Inferior parietal cortex (tissue), 1 donor: ENCODE data around the gene IKZF3.
"Not testable (repeated sequence)": the region's sequence is repeated elsewhere in the genome, so short reads cannot be mapped to it uniquely, and the experiment has no call there.

Experiments
- DNase-seq: peaks from one replicate; pipeline ENCODE4 v3.0.0-alpha.2; 2016; ENCODE audit errors: extremely low spot score

The IKZF3 gene

GRCh38 chr17:39863918-39864746 lies at the start of gene IKZF3:
Gene IKZF3, minus strand, starts transcription at chr17:39864312. Its CDS starts 186 bp downstream, at chr17:39864126.
- no peak for DNase-seq

DNA sequence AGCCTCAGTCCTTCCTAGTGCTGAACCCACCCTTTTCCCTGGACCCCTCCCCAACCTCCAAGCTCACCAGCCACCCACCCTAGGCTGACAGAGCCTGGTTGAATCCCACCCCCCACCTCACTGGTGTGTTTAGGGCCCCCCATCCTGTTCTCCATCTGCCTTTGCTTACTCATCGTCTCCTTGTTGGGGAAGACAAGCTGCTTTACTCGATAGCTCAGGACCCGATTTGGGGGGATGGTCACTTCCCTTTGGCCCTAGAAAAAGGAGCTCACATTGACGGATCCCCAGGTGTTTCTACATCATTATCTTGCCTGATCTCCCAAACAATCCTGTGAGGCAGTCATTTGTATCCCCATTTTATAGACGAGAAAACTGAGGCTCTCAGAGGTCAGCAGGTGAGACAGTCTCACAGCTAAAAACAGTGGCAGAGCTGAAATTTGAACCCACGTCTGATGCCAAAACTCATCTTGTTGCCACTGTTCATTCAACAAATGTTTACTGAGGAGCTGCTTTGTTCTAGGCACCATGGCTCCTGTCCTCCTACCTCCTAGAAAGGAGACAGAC lies 44.8 kb upstream of the IKZF3 start:
- no peak for DNase-seq

- DNase-seq: no peak
Observed at GRCh38 chr17:39904990-39905288, 40.8 kb upstream of the IKZF3 start.

DNA sequence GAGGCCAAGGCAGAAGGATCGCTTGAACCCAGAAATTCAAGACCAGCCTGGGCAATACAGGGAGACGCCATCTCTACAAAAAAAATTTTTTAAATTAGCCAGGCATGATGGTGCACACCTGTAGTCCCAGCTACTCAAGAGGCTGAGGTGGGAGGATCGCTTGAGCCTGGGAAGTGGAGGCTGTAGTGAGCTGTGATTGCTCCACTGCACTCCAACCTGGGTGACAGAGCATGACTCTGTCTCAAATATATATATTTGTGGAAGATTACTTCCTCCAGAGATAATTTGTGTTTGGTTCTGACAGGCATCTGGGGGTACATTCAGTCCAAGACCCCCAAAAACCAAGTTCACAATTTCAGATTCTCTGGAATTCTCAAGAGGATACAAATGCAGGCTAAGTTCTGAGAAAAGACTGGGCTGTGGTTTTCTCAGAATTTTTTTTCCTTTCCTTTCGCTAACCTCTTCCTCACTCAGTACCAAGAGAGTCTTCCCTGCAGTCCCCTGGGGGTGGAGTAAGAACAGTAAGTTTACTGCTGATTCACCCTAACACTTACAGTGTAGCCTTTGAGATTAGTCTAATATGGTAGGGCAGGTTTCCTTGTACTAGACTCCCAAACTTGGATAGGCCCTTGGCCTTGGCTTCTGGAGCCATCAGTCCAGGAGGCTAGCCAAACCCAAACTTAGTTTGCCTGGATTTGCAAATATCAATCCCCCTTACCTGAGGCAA lies 39.2 kb upstream of the IKZF3 start:
- DNase-seq: no peak

- DNase-seq: not testable (repeated sequence)
Observed at GRCh38 chr17:39902027-39902426, 37.9 kb upstream of the IKZF3 start.

DNA sequence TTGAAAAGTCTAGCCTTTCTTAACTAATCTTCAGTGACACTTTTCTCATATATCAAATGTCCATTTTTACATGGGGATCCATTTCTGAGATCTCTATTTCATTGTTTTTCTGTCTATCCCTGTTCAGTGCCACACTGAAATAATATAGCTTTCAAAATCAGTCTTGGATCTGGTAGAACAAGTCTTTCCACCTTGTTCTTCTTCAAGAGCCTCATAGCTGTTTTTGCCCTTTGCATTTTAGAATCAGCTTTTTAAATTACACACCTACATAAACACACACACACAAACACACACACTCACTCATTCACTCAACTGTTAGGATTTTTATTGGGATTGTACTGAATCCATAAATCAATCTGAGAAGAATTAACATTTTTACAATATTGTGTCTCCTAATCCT lies 35.1 kb upstream of the IKZF3 start:
- DNase-seq: no peak

DNA sequence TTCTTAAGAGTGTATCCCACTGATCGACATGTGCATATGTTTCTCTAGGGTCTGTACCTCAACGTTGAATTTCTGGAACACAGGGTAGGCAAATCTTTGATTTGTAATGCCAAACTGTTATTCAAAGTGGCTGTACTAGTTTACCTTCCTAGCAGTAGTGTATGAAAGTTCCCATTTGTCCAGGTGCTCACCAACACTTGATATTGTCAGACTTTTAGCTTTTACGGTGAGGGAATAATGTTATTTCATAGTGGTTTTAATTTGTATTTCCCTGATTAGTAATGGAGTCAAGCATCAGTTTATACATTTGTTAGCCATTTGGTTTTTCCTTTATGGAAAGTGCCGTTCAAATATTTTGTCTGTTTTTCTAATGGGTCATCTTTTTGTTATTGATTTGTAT lies 34.0 kb upstream of the IKZF3 start:
- no peak for DNase-seq

DNA sequence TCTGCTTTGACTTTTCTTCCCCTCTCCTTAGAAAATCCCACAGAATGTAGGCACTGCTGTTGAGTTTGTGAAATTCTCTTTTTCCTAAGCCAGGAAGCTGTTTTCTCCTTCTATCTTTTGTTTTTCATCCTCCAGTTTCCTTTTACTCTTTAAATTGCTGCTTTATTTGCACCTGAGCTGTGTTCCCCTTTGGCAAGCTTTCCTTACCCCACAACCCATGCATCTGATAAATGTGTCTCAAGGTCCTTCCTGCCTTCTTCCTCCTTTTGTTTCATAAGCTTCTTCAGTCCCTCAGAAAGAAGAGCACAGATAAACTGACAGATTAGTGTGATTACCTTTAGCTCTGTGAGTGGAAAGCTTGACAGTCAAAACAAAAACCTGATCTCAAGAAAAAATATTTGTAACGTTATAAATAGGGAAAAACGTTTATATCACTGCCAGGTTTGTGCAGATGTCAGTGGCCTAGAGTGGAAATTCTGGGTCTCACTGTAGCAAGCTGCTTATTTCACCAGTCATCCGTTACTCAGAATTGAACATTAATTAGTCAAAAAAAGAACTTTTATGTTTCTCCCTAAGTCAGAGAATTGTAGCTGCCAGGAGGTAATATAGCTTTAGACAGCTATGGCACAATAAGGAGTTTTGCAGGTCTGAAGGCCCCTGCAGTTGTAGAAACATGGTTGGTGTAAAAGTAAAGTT lies 30.7 kb upstream of the IKZF3 start:
- DNase-seq: no peak

- DNase-seq: no peak
Observed at GRCh38 chr17:39889200-39889599, 25.1 kb upstream of the IKZF3 start.

DNA sequence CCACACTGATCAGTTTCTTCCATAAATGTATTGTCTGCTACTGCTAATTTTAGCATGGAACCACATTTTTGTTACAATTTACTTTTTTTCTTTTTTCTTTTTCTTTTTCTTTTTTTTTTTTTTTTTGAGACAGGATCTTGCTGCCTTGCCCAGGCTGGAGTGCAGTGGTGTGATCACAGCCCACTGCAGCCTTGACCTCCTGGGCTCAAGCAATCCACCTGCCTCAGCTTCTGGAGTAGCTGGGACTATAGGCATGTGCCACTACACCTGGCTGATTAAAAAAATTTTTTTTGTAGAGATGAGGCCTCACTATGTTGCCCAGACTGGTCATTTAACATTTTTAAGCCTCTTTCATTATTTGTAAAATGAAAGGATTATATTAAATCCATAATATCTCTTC lies 23.0 kb upstream of the IKZF3 start:
- no peak for DNase-seq

DNA sequence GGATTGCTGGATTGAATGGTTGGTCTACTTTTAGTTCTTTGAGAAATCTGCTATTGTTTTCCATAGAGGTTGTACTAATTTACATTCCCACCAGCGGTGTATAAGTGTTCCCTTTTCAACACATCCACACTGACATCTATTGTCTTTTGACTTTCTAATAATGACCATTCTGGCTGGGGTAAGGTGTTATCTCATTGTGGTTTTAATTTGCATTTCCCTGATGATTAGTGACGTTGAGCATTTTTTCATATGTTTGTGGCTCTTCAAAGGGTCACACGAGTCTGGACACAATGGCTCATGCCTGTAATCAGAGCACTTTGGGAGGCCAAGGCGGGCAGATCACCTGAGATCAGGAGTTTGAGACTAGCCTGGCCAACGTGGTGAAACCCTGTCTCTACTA lies 22.0 kb upstream of the IKZF3 start:
- DNase-seq: not testable (repeated sequence)

- no peak for DNase-seq
Observed at GRCh38 chr17:39872751-39873150, 8.6 kb upstream of the IKZF3 start.

GRCh38 chr17:39871801-39872200 lies 7.7 kb upstream of the IKZF3 start:
- no peak for DNase-seq

- DNase-seq: no peak
Observed at GRCh38 chr17:39870776-39871175, 6.7 kb upstream of the IKZF3 start.

GRCh38 chr17:39868554-39868942 lies 4.4 kb upstream of the IKZF3 start:
- DNase-seq: no peak

DNA sequence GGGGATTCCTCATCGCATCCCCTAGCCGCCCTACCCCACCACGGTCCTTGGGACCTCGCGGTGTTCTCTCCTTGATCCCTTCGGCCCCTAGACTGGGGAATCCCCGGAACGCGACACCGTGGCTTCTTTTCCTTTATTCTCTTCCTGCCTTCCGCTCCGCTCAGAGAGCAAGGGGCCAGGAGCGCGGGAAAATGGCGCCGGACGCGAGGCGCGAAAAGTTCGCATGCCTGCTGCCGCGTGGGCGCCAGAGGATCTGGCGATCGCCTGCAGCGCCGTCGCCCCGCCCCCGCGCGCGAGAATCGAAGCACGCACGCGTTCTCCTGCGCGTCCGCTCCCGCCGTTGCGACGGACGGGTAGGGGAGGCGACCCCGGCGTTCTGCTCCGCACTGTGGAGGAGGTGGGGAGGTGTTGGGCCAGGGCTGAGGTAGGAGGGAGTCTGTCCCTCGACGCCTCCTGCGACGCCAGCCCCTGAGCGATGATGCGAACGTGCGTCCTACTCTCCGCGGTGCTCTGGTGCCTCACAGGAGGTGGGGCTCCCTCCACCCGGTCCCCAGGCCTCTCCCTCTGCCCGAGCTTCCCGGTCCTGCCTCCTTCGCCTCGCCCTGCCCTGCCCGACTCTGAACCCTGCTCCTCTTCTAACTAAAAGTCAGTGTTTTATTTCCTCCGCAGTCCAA lies 3.9 kb upstream of the IKZF3 start, which contains the start of gene ZPBP2:
Gene ZPBP2 (plus strand): TSS at position 323 of the 674 bp plus-strand sequence. CDS start 153 bp downstream, at position 476.
- no peak for DNase-seq

DNA sequence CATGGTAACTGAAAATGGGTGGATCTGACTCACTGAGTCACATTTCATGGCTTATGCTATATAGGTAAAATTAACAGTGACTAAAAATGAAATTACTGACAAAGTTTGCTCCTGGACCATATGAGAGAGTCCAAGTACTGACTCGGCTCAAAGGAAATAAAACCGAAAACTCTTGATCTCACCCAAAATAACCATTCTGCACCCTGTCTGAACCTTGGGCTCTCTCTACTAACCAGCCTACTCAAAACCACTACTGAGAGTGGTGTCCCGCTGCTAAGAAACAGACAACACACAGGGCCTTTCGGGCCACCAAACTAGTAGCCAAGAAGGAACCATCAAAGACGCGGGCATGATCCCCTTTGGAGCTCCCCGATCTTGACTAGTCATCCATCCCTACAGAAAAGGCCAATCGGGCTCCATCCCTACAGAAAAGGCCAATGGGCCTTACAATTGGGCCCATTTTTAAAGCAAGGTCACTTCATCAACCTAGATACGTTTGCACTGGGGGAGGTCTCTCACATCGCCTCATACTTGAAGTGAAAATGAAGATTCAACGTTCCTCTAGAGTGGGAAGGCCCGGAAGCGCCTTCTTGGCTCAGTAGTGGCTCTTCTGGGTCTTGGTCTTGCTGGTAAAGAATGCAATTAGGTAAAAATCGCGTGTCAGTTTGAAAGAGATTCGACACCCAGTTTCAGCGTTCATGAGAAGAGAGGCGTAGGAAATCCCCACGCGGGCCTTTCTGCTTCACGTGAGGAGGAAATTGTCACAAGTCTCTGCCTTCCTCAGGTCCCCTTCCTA lies 3.2 kb upstream of the IKZF3 start:
- DNase-seq: no peak

DNA sequence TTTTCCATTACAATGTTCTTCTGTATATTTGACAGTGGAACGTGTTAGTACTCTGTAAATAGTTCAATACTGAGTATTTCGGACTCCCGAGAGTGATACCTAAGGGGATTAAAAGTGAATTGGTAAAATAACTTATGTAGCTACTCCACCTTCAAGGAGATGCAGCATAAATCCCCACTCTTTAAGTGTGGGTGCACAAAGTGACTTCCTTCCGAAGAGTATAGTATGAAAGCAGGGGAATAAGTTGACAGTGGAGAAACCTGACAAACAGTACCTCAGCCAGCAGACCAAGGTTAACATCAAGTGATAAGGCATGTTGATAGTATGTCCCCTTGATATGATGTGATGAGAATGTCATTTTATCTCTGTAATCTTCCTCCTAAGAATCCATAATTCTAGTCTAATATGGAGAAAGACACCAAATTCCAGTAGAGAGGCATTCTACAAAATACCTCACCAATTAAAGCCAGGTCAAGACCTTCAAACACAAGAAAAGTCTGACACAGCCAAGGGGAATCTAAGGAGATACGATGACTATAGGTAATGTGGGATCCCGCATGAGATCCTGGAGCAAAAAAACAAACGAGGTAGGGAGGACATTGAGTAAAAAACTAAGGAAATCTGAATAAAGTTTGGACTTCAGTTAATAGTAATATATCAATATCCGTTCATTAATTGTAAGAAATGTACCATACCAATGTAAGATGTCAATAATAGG lies 2.1 kb upstream of the IKZF3 start:
- no peak for DNase-seq

DNA sequence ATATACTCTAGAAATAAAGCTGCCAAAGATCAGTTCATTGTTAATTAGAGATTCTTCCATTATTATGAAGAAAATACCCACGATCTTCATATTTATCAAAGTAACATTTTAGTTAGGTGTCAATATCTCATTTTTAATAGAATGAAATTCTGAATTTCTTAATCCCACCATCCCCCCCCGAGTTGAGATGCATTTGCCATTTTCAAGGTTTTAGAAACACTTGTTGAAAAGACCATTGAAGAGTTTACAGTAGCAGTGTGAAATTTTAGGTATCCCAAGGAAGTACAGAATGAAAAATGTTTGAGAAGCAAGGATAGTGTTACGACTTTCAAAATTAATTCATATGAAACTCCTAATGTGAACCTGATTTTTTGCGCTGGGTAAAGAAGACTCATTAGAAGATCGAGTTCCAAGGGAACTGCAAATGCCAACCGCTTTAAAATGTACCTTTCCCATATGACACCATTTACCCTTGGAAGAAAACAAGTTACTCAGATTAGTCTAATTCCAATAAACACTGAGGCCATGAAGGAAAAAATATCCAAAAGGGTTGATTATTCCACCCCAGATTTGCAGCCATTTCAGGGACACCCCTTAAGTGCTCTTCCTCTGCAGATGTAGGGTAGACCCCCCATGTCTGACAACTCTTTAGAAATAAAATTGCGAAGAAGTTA lies 731 bp downstream of the IKZF3 start:
- DNase-seq: no peak

DNA sequence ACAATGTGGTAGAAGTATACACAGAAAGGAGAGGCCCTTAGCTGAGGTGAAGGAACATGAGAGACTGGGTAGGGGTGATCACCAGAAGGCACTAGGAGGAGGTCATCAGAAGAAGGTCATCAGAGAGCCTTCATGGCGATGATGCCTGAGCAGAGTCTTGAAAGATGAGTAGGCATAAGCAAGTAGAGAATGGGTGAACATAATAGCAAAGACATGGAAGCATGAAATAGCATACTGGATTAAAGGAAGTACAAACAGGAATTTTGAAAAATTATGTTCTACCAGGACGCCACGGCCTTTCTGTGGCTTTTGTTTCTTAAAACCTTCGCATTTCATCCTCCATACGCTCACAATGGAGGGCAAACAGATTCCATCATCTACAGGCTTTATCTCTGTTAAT lies 2.9 kb downstream of the IKZF3 start:
- no peak for DNase-seq
